Prostate gland (tissue), 2 donors: ENCODE data around the gene CLDN3. TPM values are rescaled to one million over a fixed set of nuclear protein-coding genes. Genes with fewer than 3 reads are reported as not detected.
"Not testable (repeated sequence)": the region's sequence is repeated elsewhere in the genome, so short reads cannot be mapped to it uniquely, and the experiment has no call there.

Source experiments
- DNase-seq: peaks from one replicate; pipeline ENCODE4 v3.0.0-alpha.2; 2019; ENCODE audit warnings: low spot score
- H3K27ac ChIP-seq, 2 donors: fragments of 200-600 bp; sonication (generic); 2 replicates each; pipeline ENCODE4 v1.5.1; 2017 to 2019
- H3K27me3 ChIP-seq: fragments of 200-600 bp; sonication (generic); replicated peaks from 2 replicates; pipeline ENCODE4 v1.5.1; 2019; ENCODE audit not compliant: insufficient read depth
- H3K36me3 ChIP-seq, 2 donors: fragments of 200-600 bp; sonication (generic); 1 replicate in 1 of 2; 2 replicates in 1 of 2; pipeline versions ENCODE4 v1.5.1 to v1.8.1; 2017 to 2019
- H3K4me1 ChIP-seq: fragments of 200-600 bp; sonication (generic); replicated peaks from 2 replicates; pipeline ENCODE4 v1.5.1; 2019
- H3K4me3 ChIP-seq, 2 donors: fragments of 200-600 bp; sonication (generic); 2 replicates each; pipeline ENCODE4 v1.5.1; 2017 to 2019
- H3K9me3 ChIP-seq: fragments of 200-600 bp; sonication (generic); 2 replicates; pipeline ENCODE4 v1.5.1; 2017
- POLR2A ChIP-seq: fragments of 450-650 bp; IDR thresholded peaks from one replicate; pipeline ENCODE4 v1.6.1; 2016; ENCODE audit warnings: antibody characterized with exemption, mild to moderate bottlenecking
- POLR2AphosphoS5 ChIP-seq: sonication (generic); formaldehyde crosslinking; IDR thresholded peaks from one replicate; pipeline ENCODE4 v1.6.1; 2017; ENCODE audit warnings: antibody characterized with exemption
- whole genome bisulfite sequencing: methylation state at CpG from one replicate; pipeline ENCODE4 v1.1.5; 2018; 5-methylcytosine and 5-hydroxymethylcytosine counted together
- intact Hi-C: fragments of 100-400 bp; cut with DNase I; formaldehyde crosslinking; loops from one replicate; pipeline ENCODE4 v1.14.2; 2022
- total RNA-seq, 2 donors: library from RNA; depleted of rRNA; stranded (reverse); fragments of >200 nt; gene quantifications; one replicate each; pipeline ENCODE4 v1.1.0, GENCODE V29; 2016
- TF ChIP-seq, protein P1 (sequence below), 4 experiments: fragments of 200-600 bp in 2 of 4; fragments of 450-650 bp in 2 of 4; sonication (generic) in 2 of 4; IDR thresholded peaks; 1 replicate in 3 of 4; 2 replicates in 1 of 4; pipeline ENCODE4 v1.5.1; 2016 to 2019; ENCODE audit warnings: antibody characterized with exemption in 4 of 4, mild to moderate bottlenecking in 2 of 4, moderate library complexity in 2 of 4

Gene CLDN3
- total RNA-seq, 2 donors from 2014 or later = 156 to 176 TPM

DNA sequence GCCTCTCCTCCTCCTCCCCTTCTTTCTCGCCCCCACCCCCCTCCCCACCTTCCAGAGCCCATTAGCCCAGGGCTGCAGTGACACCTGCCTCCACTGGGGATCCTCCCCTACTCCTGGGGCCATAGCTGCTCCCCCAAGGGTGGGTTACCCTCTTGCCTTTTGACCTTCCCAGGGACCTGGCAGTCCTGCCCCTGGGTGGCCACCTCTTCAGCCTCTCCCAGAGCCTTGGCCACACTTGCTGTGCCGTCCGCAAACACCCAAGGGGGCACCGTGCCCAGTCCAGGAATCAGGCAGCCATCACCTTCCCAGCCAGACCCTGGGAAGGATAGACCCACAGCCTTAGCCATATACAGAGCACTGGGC is 40.9 kb upstream of the CLDN3 start:
- H3K36me3 ChIP-seq = no peaks in the 10 kb centered on the region
- no peak for DNase-seq
- no peaks in the 10 kb centered on the region for H3K27me3 ChIP-seq
- intact Hi-C loops = no loop called here
- WGBS = 50% methylated on average over 4 of the region's 4 CpGs
- H3K9me3 ChIP-seq = no peaks in the 10 kb centered on the region
- H3K27ac ChIP-seq = no peak overlapping the region
- H3K4me1 ChIP-seq = no peaks in the 10 kb centered on the region
- no peak for TF ChIP-seq POLR2A
- no peak for TF ChIP-seq POLR2AphosphoS5
- TF ChIP-seq, protein P1, sequence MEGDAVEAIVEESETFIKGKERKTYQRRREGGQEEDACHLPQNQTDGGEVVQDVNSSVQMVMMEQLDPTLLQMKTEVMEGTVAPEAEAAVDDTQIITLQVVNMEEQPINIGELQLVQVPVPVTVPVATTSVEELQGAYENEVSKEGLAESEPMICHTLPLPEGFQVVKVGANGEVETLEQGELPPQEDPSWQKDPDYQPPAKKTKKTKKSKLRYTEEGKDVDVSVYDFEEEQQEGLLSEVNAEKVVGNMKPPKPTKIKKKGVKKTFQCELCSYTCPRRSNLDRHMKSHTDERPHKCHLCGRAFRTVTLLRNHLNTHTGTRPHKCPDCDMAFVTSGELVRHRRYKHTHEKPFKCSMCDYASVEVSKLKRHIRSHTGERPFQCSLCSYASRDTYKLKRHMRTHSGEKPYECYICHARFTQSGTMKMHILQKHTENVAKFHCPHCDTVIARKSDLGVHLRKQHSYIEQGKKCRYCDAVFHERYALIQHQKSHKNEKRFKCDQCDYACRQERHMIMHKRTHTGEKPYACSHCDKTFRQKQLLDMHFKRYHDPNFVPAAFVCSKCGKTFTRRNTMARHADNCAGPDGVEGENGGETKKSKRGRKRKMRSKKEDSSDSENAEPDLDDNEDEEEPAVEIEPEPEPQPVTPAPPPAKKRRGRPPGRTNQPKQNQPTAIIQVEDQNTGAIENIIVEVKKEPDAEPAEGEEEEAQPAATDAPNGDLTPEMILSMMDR (IDR thresholded peaks at IDR 0.05) = no peak
- H3K4me3 ChIP-seq = no peak overlapping the region

DNA sequence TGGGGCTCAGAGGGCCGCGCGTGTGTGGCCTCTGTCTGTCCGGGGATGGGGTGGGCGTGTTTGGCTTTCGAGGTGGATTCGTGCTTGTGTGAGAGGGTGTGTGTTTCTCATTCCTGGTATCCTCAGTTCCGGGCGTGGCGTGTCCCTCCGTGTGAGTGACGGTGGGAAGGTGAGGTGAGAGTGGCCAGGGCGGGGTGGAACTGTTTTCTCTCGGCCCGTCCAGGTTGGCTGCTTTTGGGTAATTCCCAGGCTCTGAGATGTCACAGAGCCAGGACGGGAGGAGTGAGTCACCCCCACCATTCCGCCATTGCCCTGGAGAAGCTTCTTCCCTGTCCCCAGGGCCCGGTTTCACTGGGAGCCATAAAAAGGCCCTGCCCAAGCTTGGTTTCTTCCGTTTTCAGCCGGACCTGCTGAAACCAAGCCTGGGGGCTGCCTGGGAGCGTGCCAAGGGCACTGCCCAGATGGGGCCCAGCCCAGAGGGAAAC is 39.4 kb upstream of the CLDN3 start:
- intact Hi-C loops = no loop called here
- no peaks in the 10 kb centered on the region for H3K27me3 ChIP-seq

DNA sequence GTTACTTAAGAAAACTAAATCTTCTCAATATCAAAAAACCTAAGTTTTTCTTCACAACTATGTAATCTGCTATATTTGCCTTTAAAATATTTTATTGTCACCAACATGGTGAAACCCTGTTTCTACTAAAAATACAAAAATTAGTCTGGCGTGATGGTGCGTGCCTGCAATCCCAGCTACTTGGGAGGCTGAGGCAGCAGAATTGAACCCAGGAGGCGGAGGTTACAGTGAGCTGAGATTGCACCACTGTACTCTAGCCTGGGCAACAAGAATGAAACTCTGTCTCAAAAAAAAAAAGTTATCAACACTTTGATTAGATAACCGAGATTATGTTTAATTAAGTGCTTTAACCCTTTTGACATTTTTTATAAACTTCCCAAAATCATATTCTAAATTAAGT is 32.4 kb upstream of the CLDN3 start:
- Histone ChIP-seq H3K27ac (no peak overlapping the region), H3K4me1 (no peaks in the 10 kb centered on the region), H3K27me3 (no peaks in the 10 kb centered on the region), H3K36me3 (no peaks in the 10 kb centered on the region), H3K4me3 (no peak overlapping the region), H3K9me3 (no peaks in the 10 kb centered on the region)
- intact Hi-C loops = no loop called here
- DNase-seq = no peak
- TF ChIP-seq, protein P1 (IDR thresholded peaks at IDR 0.05) = no peak
- no peak for TF ChIP-seq POLR2AphosphoS5
- TF ChIP-seq POLR2A = no peak
- WGBS = 85% methylated on average over 4 of the region's 4 CpGs

More for the DNA sequence above, 39.4 kb upstream of the CLDN3 start:
- 58% methylated on average over 21 of the region's 21 CpGs for WGBS
- no peaks in the 10 kb centered on the region for H3K4me1 ChIP-seq
- no peak for DNase-seq
- H3K4me3 ChIP-seq = no peak overlapping the region
- no peak overlapping the region for H3K27ac ChIP-seq
- H3K36me3 ChIP-seq = no peaks in the 10 kb centered on the region
- TF ChIP-seq POLR2A (no peak), POLR2AphosphoS5 (no peak)
- TF ChIP-seq, protein P1 (IDR thresholded peaks at IDR 0.05) = no peak
- no peaks in the 10 kb centered on the region for H3K9me3 ChIP-seq

DNA sequence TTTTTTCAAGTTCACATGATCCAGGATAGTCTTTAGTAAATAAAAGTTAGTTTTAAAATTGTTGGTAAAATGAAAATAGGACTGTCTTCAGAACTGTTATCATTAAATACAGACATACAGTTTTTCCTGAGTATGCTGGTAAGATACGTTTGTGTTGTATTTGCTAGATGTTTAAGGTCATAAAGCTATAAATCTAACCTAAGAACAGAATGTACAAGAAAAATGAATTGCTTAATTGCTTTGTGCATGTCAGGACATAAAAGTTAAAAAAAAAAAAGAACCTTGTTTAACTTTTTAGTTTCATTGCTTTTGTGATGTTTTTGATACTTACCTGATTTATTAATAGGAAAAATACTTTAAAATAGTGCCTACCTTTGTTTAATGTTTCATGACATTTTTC is 31.5 kb upstream of the CLDN3 start:
- WGBS = 23% methylated on average over 1 of the region's 1 CpG
- TF ChIP-seq POLR2A = no peak
- TF ChIP-seq POLR2AphosphoS5 = no peak
- TF ChIP-seq, protein P1 (IDR thresholded peaks at IDR 0.05) = no peak

DNA sequence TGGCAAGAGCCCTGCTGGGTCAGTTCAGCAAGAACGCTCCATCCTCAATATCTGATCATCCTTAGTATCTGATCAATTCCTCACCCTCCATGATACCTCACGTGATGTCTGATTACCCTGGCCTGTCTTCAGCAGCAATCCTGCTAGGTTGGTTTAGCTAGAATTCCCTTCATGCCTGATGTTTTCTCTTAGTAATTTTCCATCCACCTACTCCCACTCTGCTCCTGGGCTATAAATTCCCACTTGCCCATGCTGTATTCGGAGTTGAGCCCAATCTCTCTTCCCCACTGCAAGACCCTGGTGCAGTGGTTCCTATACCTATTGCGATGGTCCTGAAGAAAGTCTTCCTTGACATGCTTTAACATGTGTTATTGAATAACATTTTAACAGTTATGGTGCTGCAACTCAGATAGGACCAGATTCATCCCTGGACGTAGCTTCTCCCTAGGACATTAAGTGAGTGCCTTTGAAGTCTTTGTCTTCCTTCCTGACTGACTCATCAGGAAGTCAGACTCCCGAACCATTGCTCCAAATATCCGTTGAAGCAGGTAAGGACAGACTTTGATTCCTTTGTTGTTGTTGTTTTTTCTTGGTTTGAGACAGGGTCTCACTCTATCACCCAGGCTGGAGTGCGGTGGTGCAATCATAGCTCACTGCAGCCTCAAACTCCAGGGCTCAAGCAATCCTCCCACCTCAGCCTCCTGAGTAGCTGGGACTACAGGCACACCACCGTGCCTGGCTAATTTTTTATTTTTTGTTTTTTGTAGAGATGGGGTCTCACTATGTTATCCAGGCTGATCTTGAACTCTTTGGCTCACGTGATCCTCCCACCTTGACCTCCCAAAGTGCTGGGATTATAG is 29.4 kb upstream of the CLDN3 start:
- TF ChIP-seq, protein P1 (IDR thresholded peaks at IDR 0.05) = no peak
- TF ChIP-seq POLR2A (no peak), POLR2AphosphoS5 (no peak)
- no peak overlapping the region for H3K4me3 ChIP-seq
- no peaks in the 10 kb centered on the region for H3K36me3 ChIP-seq
- 63% methylated on average over 10 of the region's 10 CpGs for WGBS
- no peaks in the 10 kb centered on the region for H3K27me3 ChIP-seq
- intact Hi-C loops = no loop called here
- no peak overlapping the region for H3K27ac ChIP-seq
- DNase-seq = no peak
- no peaks in the 10 kb centered on the region for H3K4me1 ChIP-seq
- H3K9me3 ChIP-seq = no peaks in the 10 kb centered on the region

More for the DNA sequence above, 31.5 kb upstream of the CLDN3 start:
- Histone ChIP-seq H3K27ac (no peak overlapping the region), H3K4me3 (no peak overlapping the region), H3K4me1 (no peaks in the 10 kb centered on the region), H3K9me3 (no peaks in the 10 kb centered on the region), H3K36me3 (no peaks in the 10 kb centered on the region), H3K27me3 (no peaks in the 10 kb centered on the region)
- intact Hi-C loops = no loop called here
- DNase-seq = no peak

DNA sequence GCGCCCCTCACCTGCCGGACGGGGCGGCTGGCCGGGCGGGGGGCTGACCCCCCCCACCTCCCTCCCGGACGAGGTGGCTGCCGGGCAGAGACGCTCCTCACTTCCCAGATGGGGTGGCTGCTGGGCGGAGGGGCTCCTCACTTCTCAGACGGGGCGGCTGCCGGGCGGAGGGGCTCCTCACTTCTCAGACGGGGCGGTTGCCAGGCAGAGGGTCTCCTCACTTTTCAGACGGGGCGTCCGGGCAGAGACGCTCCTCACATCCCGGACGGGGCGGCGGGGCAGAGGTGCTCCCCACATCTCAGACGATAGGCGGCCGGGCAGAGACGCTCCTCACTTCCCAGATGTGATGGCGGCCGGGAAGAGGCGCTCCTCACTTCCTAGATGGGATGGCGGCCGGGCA is 27.1 kb upstream of the CLDN3 start:
- intact Hi-C loops, H3K9me3 ChIP-seq, H3K4me1 ChIP-seq, DNase-seq, H3K4me3 ChIP-seq, H3K27me3 ChIP-seq, H3K36me3 ChIP-seq, H3K27ac ChIP-seq: not testable (repeated sequence)
- WGBS = 90% methylated on average over 7 of the region's 34 CpGs

DNA sequence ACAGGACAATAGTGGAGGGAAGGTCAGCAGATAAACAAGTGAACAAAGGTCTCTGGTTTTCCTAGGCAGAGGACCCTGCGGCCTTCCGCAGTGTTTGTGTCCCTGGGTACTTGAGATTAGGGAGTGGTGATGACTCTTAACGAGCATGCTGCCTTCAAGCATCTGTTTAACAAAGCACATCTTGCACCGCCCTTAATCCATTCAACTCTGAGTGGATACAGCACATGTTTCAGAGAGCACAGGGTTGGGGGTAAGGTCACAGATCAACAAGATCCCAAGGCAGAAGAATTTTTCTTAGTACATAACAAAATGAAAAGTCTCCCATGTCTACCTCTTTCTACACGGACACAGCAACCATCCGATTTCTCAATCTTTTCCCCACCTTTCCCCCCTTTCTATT is 26.6 kb upstream of the CLDN3 start:
- H3K36me3 ChIP-seq, H3K9me3 ChIP-seq, H3K27ac ChIP-seq, H3K4me1 ChIP-seq, H3K4me3 ChIP-seq, DNase-seq, H3K27me3 ChIP-seq, intact Hi-C loops: not testable (repeated sequence)
- WGBS = 70% methylated on average over 6 of the region's 6 CpGs
